ENCODE results near the gene STEAP1B. TPM values are rescaled to one million over a fixed set of nuclear protein-coding genes. Genes with fewer than 3 reads are reported as not detected.

The STEAP1B gene
- total and polyA plus RNA-seq, 2 of the 4 experiments (the other 2 are of a cell fraction) = 7.9 to 13.8 TPM

DNA sequence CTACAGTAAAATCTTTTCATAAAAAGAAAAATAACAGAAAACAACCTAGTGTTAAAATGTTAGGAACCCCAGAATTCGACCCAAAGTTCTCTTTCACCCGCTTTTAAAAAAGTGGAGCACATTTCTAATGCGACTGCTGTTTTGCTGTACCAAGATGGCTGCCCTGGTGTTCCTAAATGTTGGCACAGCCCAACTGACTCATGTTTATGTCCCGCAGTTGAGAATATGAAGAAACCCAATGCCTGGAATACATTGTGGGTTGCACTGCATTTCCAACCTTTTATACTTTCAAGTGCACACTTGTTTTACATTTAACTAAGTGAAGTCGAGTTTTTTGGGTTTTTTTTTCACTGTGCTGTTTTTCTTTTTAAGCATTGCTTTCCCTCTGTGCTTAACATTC is 944 bp downstream of the STEAP1B start:
- intact Hi-C loops (cut with micrococcal nuclease) = no loop called here
- in situ Hi-C loops (cut with MboI; ENCODE audit: low sequenced_read_pairs) = no loop called here
- peak overlapping the region; percentile 34 for H2BK120ac ChIP-seq (ENCODE audit: low read depth, low read length)
- 0 out of 2 replicates have a peak, but pooled peaks cover 2% of the 10 kb centered on the region for H3K4me1 ChIP-seq (ENCODE audit: control insufficient read depth, insufficient read depth, low read length)
- no peak overlapping the region for H2BK5ac ChIP-seq (ENCODE audit: low read depth, low read length, poor library complexity, severe bottlenecking)
- no peak overlapping the region for H2AK5ac ChIP-seq (ENCODE audit: low read depth, low read length)
- H4K5ac ChIP-seq (ENCODE audit: low read depth, low read length) = no peak overlapping the region
- no peaks in the 10 kb centered on the region for H3K9me3 ChIP-seq (ENCODE audit: control insufficient read depth, insufficient read depth, low read length)
- DNase-seq (peak; percentile 21), ATAC-seq (ENCODE audit: low read depth) (no peak)
- no peaks in the 10 kb centered on the region for H3K36me3 ChIP-seq (ENCODE audit: control insufficient read depth, insufficient read depth, low read length)
- no peak overlapping the region for H3K9ac ChIP-seq (ENCODE audit: low read depth, low read length)
- no peak overlapping the region for H2AFZ ChIP-seq (replicated peaks; ENCODE audit: low read length, poor library complexity)
- no peaks in the 10 kb centered on the region for H4K20me1 ChIP-seq (ENCODE audit: insufficient read depth, low read length)
- ChIA-PET POLR2A (ENCODE audit: unreplicated experiment) (no interaction called here), CTCF (no interaction called here)
- TF ChIP-seq FOS (IDR thresholded peaks at IDR 0.05; ENCODE audit: low read depth, low read length) (no peak), MAFK (IDR thresholded peaks at IDR 0.05; ENCODE audit: low read depth, low read length) (no peak), RAD21 (IDR thresholded peaks at IDR 0.05; ENCODE audit: low read length) (no peak), SMC3 (IDR thresholded peaks at IDR 0.05; ENCODE audit: low read depth, low read length) (no peak), POLR2A (IDR thresholded peaks at IDR 0.05; ENCODE audit: low read depth, low read length) (no peak), CHD1 (IDR thresholded peaks at IDR 0.05; ENCODE audit: low read depth, low read length) (no peak), NFE2L2 (IDR thresholded peaks at IDR 0.05; ENCODE audit: low read depth, low read length) (no peak), CEBPB (IDR thresholded peaks at IDR 0.05; ENCODE audit: low read depth, low read length) (no peak), RFX5 (IDR thresholded peaks at IDR 0.05; ENCODE audit: low read depth, low read length) (no peak), MAZ (IDR thresholded peaks at IDR 0.05; ENCODE audit: borderline replicate concordance, low read depth, low read length) (no peak), BHLHE40 (IDR thresholded peaks at IDR 0.05; ENCODE audit: low read depth, low read length) (no peak), RCOR1 (IDR thresholded peaks at IDR 0.05; ENCODE audit: insufficient replicate concordance, low read length) (no peak), CTCF (conservative IDR thresholded peaks at IDR 0.05; ENCODE audit: low read depth, low read length) (no peak)
- TF ChIP-seq, protein P1, sequence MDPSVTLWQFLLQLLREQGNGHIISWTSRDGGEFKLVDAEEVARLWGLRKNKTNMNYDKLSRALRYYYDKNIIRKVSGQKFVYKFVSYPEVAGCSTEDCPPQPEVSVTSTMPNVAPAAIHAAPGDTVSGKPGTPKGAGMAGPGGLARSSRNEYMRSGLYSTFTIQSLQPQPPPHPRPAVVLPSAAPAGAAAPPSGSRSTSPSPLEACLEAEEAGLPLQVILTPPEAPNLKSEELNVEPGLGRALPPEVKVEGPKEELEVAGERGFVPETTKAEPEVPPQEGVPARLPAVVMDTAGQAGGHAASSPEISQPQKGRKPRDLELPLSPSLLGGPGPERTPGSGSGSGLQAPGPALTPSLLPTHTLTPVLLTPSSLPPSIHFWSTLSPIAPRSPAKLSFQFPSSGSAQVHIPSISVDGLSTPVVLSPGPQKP (IDR thresholded peaks at IDR 0.05; ENCODE audit: borderline replicate concordance, low read depth, low read length) = no peak
- TF ChIP-seq, protein P2, sequence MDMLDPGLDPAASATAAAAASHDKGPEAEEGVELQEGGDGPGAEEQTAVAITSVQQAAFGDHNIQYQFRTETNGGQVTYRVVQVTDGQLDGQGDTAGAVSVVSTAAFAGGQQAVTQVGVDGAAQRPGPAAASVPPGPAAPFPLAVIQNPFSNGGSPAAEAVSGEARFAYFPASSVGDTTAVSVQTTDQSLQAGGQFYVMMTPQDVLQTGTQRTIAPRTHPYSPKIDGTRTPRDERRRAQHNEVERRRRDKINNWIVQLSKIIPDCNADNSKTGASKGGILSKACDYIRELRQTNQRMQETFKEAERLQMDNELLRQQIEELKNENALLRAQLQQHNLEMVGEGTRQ (IDR thresholded peaks at IDR 0.05; ENCODE audit: low read depth, low read length) = no peak
- H3K56ac ChIP-seq (ENCODE audit: extremely low read depth, insufficient read depth, low read length) = no peak overlapping the region
- no peak overlapping the region for H2AK9ac ChIP-seq (replicated peaks; ENCODE audit: low read depth, low read length, poor library complexity)
- H3K14ac ChIP-seq (replicated peaks; ENCODE audit: low read depth, low read length) = no peak overlapping the region
- WGBS, 2 experiments (ENCODE audit: extremely low coverage in 2 of 2, insufficient read length in 1 of 2) = 100% methylated on average over 1 of the region's 5 CpGs; no CpG with 5 or more reads in 1 of the 2 experiments
- H3K27ac ChIP-seq (ENCODE audit: insufficient read depth, low read length) = no peak overlapping the region
- no peaks in the 10 kb centered on the region for H3K27me3 ChIP-seq (ENCODE audit: control insufficient read depth, insufficient read depth, low read length)
- H3K23ac ChIP-seq (ENCODE audit: low read depth, low read length) = no peak overlapping the region
- no peak overlapping the region for H3K4me3 ChIP-seq (ENCODE audit: insufficient read depth, low read depth, low read length)
- no peak overlapping the region for H4K91ac ChIP-seq (ENCODE audit: insufficient read depth, low read depth, low read length)
- no peak overlapping the region for H3K18ac ChIP-seq (ENCODE audit: low read depth, low read length)
- H3K9me1 ChIP-seq (ENCODE audit: insufficient read depth, low read length) = no peaks in the 10 kb centered on the region
- H4K8ac ChIP-seq (ENCODE audit: low read depth in 2 of 2, low read length in 2 of 2) = no peak overlapping the region; a peak in 1 of 4 replicates
- H3K4ac ChIP-seq (ENCODE audit: low read depth, low read length) = no peak overlapping the region
- dilution Hi-C loops (cut with HindIII; ENCODE audit: low sequenced_read_pairs, unreplicated experiment) = loop anchor here (25.0 kb wide), 1 partner anchor 387 kb away; no protein-coding TSS in a partner anchor
- no peak overlapping the region for H3K4me2 ChIP-seq (ENCODE audit: low read depth, low read length)
- no TSS peak for BruUV-seq (replicated peaks)
- peak overlapping the region; percentile 18; the same call in 1 of the 2 replicates for H2BK20ac ChIP-seq (ENCODE audit: low read depth, low read length)
- no peak overlapping the region for H2BK15ac ChIP-seq (ENCODE audit: low read depth, low read length)
- peaks cover 3% of the 10 kb centered on the region in 2 experiments; a peak in 1 of 4 replicates for H3K79me1 ChIP-seq (ENCODE audit: low read depth in 1 of 2, low read length in 2 of 2)
